IPS DF 4.7 (cell line): ENCODE measurements around the gene MT1M.
"Not testable (repeated sequence)": the region's sequence is repeated elsewhere in the genome, so short reads cannot be mapped to it uniquely, and the experiment has no call there.

ENCODE experiments used
- DNase-seq: peaks from one replicate; pipeline ENCODE4 v3.0.0-alpha.2; 2013; ENCODE audit warnings: low spot score; ENCODE audit errors: extremely low read depth

The MT1M gene

GRCh38 chr16:56673921-56674320 is 41.5 kb downstream of the MT1M start:
- DNase-seq = no peak

- DNase-seq = not testable (repeated sequence)
Observed at GRCh38 chr16:56674570-56674969, 42.1 kb downstream of the MT1M start.

GRCh38 chr16:56675685-56676210 is 43.3 kb downstream of the MT1M start:
- DNase-seq = no peak

GRCh38 chr16:56677474-56677873 is 45.0 kb downstream of the MT1M start:
- DNase-seq = no peak

GRCh38 chr16:56679078-56679730 is 46.7 kb downstream of the MT1M start:
- no peak for DNase-seq

- no peak for DNase-seq
Observed at GRCh38 chr16:56679818-56680217, 47.4 kb downstream of the MT1M start.

GRCh38 chr16:56681939-56682702 is 49.7 kb downstream of the MT1M start, which contains the start of gene MT1X:
Gene MT1X (plus strand): TSS chr16:56682470. CDS start chr16:56682541, 71 bp downstream.
- no peak for DNase-seq

GRCh38 chr16:56682703-56683397 is 50.4 kb downstream of the MT1M start:
- DNase-seq = no peak
